ENCODE results near the gene TPM4. TPM values are rescaled to one million over a fixed set of nuclear protein-coding genes. Genes with fewer than 3 reads are reported as not detected.

TPM4 gene
- total and polyA plus RNA-seq, 2 of the 13 experiments (the other 11 are each of a cell fraction or from before 2014, with no cell fraction given) = 180 to 188 TPM

GRCh38 chr19:16066611-16067104, 9.6 kb upstream of the TPM4 start (continued):
- TF ChIP-seq FOSL1 (CRISPR knock-in tag; IDR thresholded peaks at IDR 0.05; ENCODE audit: borderline replicate concordance) (no peak), ZBTB20 (CRISPR knock-in tag; IDR thresholded peaks at IDR 0.05; ENCODE audit: borderline replicate concordance, low read depth) (no peak), RORA (CRISPR knock-in tag; IDR thresholded peaks at IDR 0.05) (no peak), ZNF580 (CRISPR knock-in tag; IDR thresholded peaks at IDR 0.05; ENCODE audit: borderline replicate concordance, low read depth) (no peak), MBD4 (IDR thresholded peaks at IDR 0.05; ENCODE audit: borderline replicate concordance, low read length) (no peak), DBP (CRISPR knock-in tag; IDR thresholded peaks at IDR 0.05; ENCODE audit: not compliant biosample characterization) (no peak), NFKB2 (CRISPR knock-in tag; IDR thresholded peaks at IDR 0.05; ENCODE audit: borderline replicate concordance) (no peak), ZNF569 (CRISPR knock-in tag; IDR thresholded peaks at IDR 0.05; ENCODE audit: borderline replicate concordance) (no peak), FOXK2 (IDR thresholded peaks at IDR 0.05) (no peak), ZNF350 (CRISPR knock-in tag; IDR thresholded peaks at IDR 0.05; ENCODE audit: borderline replicate concordance, low read depth) (no peak), MZF1 (CRISPR knock-in tag; IDR thresholded peaks at IDR 0.05; ENCODE audit: borderline replicate concordance) (no peak), ZMAT3 (CRISPR knock-in tag; conservative IDR thresholded peaks at IDR 0.05) (no peak), ZNF251 (CRISPR knock-in tag; IDR thresholded peaks at IDR 0.05) (no peak), TARDBP (CRISPR knock-in tag; IDR thresholded peaks at IDR 0.05) (peak; percentile 34; the same call in 1 of the 2 replicates), ZNF660 (CRISPR knock-in tag; IDR thresholded peaks at IDR 0.05; ENCODE audit: borderline replicate concordance, low read depth) (no peak), ZNF562 (CRISPR knock-in tag; IDR thresholded peaks at IDR 0.05; ENCODE audit: borderline replicate concordance) (no peak), ZNF275 (CRISPR knock-in tag; IDR thresholded peaks at IDR 0.05; ENCODE audit: borderline replicate concordance) (no peak), ZNF317 (CRISPR knock-in tag; IDR thresholded peaks at IDR 0.05) (no peak), ZNF263 (CRISPR knock-in tag; IDR thresholded peaks at IDR 0.05) (no peak), ZNF34 (CRISPR knock-in tag; IDR thresholded peaks at IDR 0.05; ENCODE audit: borderline replicate concordance) (no peak), CREB1 (IDR thresholded peaks at IDR 0.05) (no peak), CREB1 (CRISPR knock-in tag; IDR thresholded peaks at IDR 0.05) (no peak), HOXA9 (CRISPR knock-in tag; IDR thresholded peaks at IDR 0.05; ENCODE audit: borderline replicate concordance) (no peak), HNF4A (CRISPR knock-in tag; IDR thresholded peaks at IDR 0.05) (no peak)
- TF ChIP-seq, protein P1, sequence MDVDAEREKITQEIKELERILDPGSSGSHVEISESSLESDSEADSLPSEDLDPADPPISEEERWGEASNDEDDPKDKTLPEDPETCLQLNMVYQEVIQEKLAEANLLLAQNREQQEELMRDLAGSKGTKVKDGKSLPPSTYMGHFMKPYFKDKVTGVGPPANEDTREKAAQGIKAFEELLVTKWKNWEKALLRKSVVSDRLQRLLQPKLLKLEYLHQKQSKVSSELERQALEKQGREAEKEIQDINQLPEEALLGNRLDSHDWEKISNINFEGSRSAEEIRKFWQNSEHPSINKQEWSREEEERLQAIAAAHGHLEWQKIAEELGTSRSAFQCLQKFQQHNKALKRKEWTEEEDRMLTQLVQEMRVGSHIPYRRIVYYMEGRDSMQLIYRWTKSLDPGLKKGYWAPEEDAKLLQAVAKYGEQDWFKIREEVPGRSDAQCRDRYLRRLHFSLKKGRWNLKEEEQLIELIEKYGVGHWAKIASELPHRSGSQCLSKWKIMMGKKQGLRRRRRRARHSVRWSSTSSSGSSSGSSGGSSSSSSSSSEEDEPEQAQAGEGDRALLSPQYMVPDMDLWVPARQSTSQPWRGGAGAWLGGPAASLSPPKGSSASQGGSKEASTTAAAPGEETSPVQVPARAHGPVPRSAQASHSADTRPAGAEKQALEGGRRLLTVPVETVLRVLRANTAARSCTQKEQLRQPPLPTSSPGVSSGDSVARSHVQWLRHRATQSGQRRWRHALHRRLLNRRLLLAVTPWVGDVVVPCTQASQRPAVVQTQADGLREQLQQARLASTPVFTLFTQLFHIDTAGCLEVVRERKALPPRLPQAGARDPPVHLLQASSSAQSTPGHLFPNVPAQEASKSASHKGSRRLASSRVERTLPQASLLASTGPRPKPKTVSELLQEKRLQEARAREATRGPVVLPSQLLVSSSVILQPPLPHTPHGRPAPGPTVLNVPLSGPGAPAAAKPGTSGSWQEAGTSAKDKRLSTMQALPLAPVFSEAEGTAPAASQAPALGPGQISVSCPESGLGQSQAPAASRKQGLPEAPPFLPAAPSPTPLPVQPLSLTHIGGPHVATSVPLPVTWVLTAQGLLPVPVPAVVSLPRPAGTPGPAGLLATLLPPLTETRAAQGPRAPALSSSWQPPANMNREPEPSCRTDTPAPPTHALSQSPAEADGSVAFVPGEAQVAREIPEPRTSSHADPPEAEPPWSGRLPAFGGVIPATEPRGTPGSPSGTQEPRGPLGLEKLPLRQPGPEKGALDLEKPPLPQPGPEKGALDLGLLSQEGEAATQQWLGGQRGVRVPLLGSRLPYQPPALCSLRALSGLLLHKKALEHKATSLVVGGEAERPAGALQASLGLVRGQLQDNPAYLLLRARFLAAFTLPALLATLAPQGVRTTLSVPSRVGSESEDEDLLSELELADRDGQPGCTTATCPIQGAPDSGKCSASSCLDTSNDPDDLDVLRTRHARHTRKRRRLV (CRISPR knock-in tag; IDR thresholded peaks at IDR 0.05) = no peak

Data from HepG2 (cell line).